Measurements from ENCODE around the gene CD69.

Gene CD69

GRCh38 chr12:9782547-9783382, 22.1 kb upstream of the CD69 start:
- no peak for DNase-seq (ENCODE audit: low read depth in 4 of 4, low spot score in 1 of 4)

- no peak for DNase-seq (ENCODE audit: low read depth in 4 of 4, low spot score in 1 of 4)
Measured at GRCh38 chr12:9781360-9781759, 20.7 kb upstream of the CD69 start.

- no peak for DNase-seq (ENCODE audit: low read depth in 4 of 4, low spot score in 1 of 4)
Measured at GRCh38 chr12:9779209-9779608, 18.5 kb upstream of the CD69 start.

- DNase-seq (ENCODE audit: low read depth in 4 of 4, low spot score in 1 of 4): no peak
Measured at GRCh38 chr12:9776781-9777180, 16.1 kb upstream of the CD69 start.

- DNase-seq (ENCODE audit: low read depth in 4 of 4, low spot score in 1 of 4): no peak
Measured at GRCh38 chr12:9773216-9773877, 12.6 kb upstream of the CD69 start.

GRCh38 chr12:9763025-9763424, 2.3 kb upstream of the CD69 start:
- DNase-seq (ENCODE audit: low read depth in 4 of 4, low spot score in 1 of 4): no peak

DNA sequence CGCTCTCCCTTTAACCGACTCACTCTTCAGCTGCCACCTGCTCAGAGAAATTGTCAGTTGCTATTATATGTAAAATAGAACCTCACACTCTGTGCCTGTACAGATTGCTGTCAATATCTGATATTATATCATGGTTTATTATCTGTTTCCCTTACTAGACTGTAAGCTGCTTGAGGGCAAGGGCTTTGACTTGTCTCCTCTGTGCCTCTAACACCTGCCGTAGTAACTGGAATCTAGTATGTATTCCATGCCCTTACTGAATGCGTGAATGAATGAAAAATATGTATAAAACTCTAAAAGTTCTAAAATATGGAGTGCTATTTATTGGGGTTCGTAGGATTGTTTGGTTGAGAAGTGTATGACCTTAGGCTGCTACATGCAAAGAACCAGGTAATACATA, 1.7 kb upstream of the CD69 start:
- no peak for DNase-seq (ENCODE audit: low read depth in 4 of 4, low spot score in 1 of 4)

DNA sequence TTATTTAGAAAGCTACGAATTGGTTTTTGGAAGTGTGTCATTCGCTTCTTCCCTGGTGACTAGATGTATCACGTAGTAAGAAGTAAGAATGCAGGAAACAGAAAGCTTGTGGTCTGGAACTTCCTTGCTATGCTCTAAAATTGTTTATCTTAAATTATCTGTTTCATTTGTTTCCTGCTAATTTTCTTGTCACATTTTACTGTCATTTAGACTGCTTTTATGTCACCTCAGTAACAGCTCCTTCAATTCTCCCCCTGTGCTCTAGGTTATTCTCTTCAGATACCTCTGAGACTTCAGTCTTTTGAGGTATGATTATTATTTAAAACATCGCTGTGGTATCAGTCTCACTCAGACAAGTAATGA, 699 bp upstream of the CD69 start:
- no peak for DNase-seq (ENCODE audit: low read depth in 4 of 4, low spot score in 1 of 4)

DNA sequence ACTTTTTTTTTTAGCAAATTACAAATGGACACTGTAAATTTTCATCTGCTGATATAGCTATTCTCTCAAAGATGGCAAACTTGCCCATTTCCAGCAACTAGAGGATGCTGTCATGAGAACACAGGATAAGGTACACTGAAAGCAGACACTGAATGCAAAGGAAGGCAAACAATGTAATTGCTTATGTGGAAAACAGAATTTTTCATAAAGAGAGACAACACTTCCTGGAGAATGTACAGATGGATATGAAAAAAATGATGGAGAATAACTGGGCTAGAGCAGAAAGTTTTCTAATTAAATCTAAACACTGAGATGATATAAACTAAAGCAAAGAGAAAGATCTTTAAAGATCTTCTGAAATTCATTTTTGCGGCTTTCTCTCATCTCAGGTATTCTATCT, 581 bp downstream of the CD69 start:
- no peak for DNase-seq (ENCODE audit: low read depth in 4 of 4, low spot score in 1 of 4)

- DNase-seq (ENCODE audit: low read depth in 4 of 4, low spot score in 1 of 4): no peak
Measured at GRCh38 chr12:9759694-9760093, 1.0 kb downstream of the CD69 start.

DNA sequence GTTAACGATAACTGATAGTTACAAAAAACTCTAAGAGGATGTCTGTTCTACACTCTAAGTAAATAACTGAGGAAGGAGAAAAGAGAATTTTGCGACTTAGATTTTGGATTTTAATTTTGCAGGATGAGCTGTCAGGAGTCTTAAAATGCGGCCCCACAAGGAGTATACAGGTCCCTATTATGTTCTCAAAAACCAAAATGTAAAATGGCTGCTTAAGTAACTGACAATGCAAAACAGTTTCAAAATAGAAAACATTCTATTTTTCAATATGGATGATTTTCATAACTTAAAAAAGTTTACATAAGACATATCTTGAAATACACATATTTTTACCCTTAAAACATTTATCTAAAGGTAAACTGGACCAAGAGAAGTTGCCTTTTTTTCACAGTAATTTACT, 2.6 kb downstream of the CD69 start:
- no peak for DNase-seq (ENCODE audit: low read depth in 4 of 4, low spot score in 1 of 4)

GRCh38 chr12:9757433-9758025, 3.2 kb downstream of the CD69 start:
- no peak for DNase-seq (ENCODE audit: low read depth in 4 of 4, low spot score in 1 of 4)

- no peak for DNase-seq (ENCODE audit: low read depth in 4 of 4, low spot score in 1 of 4)
Measured at GRCh38 chr12:9756706-9757105, 4.0 kb downstream of the CD69 start.

DNA sequence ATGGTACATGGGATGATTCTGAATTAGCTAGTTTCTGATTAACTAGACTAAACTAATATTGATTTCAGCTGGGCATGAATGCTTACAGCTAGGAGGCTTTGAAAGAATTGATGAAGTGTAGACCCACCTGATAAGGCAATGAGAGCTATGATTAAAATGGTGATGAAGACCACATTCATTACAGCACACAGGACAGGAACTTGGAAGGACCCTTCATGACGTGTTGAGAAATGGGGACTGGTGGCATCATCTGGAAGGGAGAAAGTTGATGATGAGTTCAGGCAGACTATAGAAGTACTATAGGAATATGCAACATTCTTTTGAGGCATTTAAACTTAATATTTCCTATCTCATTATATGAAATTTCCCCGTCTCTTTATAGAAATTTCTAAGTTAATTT, 4.5 kb downstream of the CD69 start:
- no peak for DNase-seq (ENCODE audit: low read depth in 4 of 4, low spot score in 1 of 4)

- DNase-seq (ENCODE audit: low read depth in 4 of 4, low spot score in 1 of 4): no peak
Measured at GRCh38 chr12:9755567-9755966, 5.1 kb downstream of the CD69 start.

DNA sequence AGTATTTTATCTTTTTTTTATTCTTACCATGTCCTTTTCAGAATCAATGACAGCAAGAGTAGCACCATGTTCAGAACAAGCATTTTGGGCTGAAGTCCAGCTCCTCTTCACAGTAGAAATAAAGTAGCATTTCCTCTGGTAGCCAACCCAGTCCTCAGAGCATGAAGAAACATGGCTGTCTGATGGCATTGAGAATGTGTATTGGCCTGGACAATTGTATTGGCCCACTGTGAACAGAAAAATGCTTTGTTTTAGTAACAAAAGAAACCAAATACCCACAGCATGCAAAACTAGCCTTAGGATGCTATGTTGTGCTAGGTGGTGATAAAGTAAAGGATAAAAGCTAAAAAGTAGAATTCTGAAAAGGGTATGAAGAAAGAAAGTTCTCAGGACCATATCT, 5.7 kb downstream of the CD69 start:
- no peak for DNase-seq (ENCODE audit: low read depth in 4 of 4, low spot score in 1 of 4)

DNA sequence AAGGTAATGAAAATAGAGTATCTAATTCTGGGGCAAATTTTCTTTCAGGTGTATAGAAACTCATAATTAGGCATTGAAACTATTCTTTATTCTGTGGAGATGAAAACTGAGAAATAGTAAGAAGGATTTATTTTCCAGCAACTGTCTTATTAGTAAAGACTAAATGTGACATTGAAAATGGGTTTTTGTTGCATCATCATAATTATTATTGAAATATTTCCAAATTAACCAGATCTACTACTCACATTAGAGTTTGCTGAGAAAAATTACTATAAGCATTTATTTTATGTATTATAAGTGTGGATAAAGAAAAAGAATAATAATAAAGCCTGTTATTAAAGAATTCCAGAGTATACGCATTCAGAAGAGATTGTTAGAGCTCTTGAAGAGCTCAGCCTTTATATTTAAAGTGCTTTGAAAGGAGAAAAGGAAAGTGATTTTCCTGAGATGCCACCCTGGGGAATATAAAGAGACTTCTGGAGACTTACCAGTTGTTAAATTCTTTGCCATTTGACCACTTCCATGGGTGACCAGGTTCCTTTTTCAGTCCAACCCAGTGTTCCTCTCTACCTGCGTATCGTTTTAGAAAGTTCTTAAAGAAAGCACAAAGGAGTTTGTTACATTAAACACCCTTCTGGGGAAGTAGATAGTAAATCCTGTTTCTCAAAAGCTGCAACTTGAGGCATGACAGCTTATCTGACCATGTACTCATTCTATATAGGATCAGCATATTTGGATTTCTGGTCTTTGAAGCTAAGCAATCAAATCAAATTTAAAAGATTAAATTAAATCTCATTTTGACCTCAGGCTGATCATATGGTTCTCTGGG, 6.4 kb downstream of the CD69 start:
- no peak for DNase-seq (ENCODE audit: low read depth in 4 of 4, low spot score in 1 of 4)

- no peak for DNase-seq (ENCODE audit: low read depth in 4 of 4, low spot score in 1 of 4)
Measured at GRCh38 chr12:9753498-9753897, 7.2 kb downstream of the CD69 start.

GRCh38 chr12:9753073-9753472, 7.6 kb downstream of the CD69 start:
- DNase-seq (ENCODE audit: low read depth in 4 of 4, low spot score in 1 of 4): no peak

- DNase-seq (ENCODE audit: low read depth in 4 of 4, low spot score in 1 of 4): no peak
Measured at GRCh38 chr12:9752145-9752933, 8.4 kb downstream of the CD69 start.
